ENCODE data around the gene NMT1. TPM values are rescaled to one million over a fixed set of nuclear protein-coding genes. Genes with fewer than 3 reads are reported as not detected.

Gene NMT1
- total RNA-seq, 1 experiment from 2014 or later, result 89.7 TPM

GRCh38 chr17:45149669-45150664, 88.8 kb downstream of the NMT1 start:
- peak; percentile 71 for DNase-seq (ENCODE audit: unreplicated experiment)
- peaks cover 50% of the 10 kb centered on the region for H3K36me3 Mint-ChIP-seq (ENCODE audit: insufficient read depth, unreplicated experiment)

DNA sequence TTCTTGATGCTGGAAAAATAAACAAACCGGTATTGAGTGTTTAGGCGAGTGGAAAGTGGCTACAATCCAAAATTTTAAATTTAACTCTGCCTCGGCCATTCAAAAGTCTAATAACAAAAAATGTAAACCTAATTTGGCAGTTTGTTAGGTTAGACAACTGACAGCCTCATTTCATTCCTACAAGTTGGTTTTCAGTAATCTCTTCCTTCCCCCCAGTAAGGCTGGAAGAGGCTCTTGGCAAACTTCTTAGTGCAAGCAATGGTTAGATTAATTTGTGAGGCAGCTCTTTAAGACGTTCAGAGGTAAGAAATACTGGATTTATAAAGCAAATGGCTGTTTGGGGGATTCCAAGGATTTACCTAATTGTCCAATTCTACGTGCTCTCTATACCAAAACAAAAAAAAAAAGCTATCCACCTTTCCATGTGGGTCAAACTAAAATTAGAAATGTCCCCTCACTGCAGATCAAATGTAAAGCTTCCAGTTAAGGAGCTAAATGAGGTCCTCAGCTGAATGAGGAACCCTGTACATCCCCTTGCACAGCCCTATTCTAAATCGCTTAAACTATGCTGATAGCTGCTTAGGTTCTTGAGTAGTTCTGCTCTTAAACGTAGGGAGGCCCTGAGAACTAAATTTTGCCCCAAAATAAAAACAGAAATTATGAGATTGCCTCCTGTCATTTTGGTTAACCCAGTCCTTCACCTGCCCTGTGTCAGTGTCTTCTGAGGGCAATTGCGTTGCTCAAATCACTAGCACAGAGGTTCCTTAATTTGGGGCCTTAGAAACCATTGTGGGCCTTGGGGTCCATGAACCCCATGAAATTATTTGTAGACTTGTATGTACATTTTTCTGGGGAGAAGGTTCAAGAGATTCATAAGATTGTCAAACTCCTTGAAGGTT, 90.0 kb downstream of the NMT1 start:
- peak overlapping the region; percentile 51 for H3K27ac Mint-ChIP-seq (ENCODE audit: low read depth, unreplicated experiment)
- no peaks in the 10 kb centered on the region for H3K27me3 Mint-ChIP-seq (ENCODE audit: insufficient read depth, unreplicated experiment)
- H3K4me3 Mint-ChIP-seq (ENCODE audit: unreplicated experiment), result peak overlapping the region; percentile 97
- intact Hi-C loops (cut with micrococcal nuclease), result no loop called here
- H3K9me3 Mint-ChIP-seq (ENCODE audit: unreplicated experiment), result no peaks in the 10 kb centered on the region
- H3K4me1 Mint-ChIP-seq (ENCODE audit: insufficient read depth, unreplicated experiment), result peaks cover 21% of the 10 kb centered on the region
- ChIA-PET POLR2A (interaction anchor here (0.6 to 12.7 kb wide), 21 partner anchors 16 to 289 kb away, joined by 3 to 1083 read pairs (median 9); partner anchors contain the start of genes ACBD4, HEXIM2, MAP3K14 and NMT1), CTCF (interaction anchor here (0.6 to 7.5 kb wide), 13 partner anchors 11 to 697 kb away, joined by 3 to 200 read pairs (median 8); partner anchors contain the start of genes ACBD4, HEXIM2 and PLCD3)
- no peak for TF ChIP-seq CTCF (IDR thresholded peaks at IDR 0.05; ENCODE audit: unreplicated experiment)
- DNase-seq (ENCODE audit: unreplicated experiment), result no peak
- no TSS peak for BruUV-seq (replicated peaks)
- peaks cover 56% of the 10 kb centered on the region for H3K36me3 Mint-ChIP-seq (ENCODE audit: insufficient read depth, unreplicated experiment)

More at GRCh38 chr17:45149669-45150664, 88.8 kb downstream of the NMT1 start:
- Mint-ChIP-seq H3K9me3 (ENCODE audit: unreplicated experiment) (no peaks in the 10 kb centered on the region), H3K27me3 (ENCODE audit: insufficient read depth, unreplicated experiment) (no peaks in the 10 kb centered on the region), H3K4me1 (ENCODE audit: insufficient read depth, unreplicated experiment) (peaks cover 23% of the 10 kb centered on the region), H3K4me3 (ENCODE audit: unreplicated experiment) (peak overlapping the region; percentile 97), H3K27ac (ENCODE audit: low read depth, unreplicated experiment) (peak overlapping the region; percentile 100)
- CTCF ChIA-PET, result interaction anchor here (0.6 to 7.5 kb wide), 29 partner anchors 7 to 927 kb away, joined by 3 to 200 read pairs (median 4); partner anchors contain the start of genes ACBD4, HEXIM2 and PLCD3
- POLR2A ChIA-PET, result interaction anchor here (0.6 to 12.7 kb wide), 38 partner anchors 9 to 1135 kb away, joined by 3 to 1083 read pairs (median 6); partner anchors contain the start of genes ACBD4, DCAKD, EFTUD2 and FMNL1
- intact Hi-C loops (cut with micrococcal nuclease), result loop anchor here (1.0 to 5.0 kb wide), 3 partner anchors 15 to 167 kb away; partner anchors contain the start of genes ACBD4 and MAP3K14
- TF ChIP-seq CTCF (IDR thresholded peaks at IDR 0.05; ENCODE audit: unreplicated experiment), result peak; percentile 10
- no TSS peak for BruUV-seq (replicated peaks)

GRCh38 chr17:45155029-45155428, 93.9 kb downstream of the NMT1 start:
- intact Hi-C loops (cut with micrococcal nuclease), result no loop called here
- no peak overlapping the region for H3K4me3 Mint-ChIP-seq (ENCODE audit: unreplicated experiment)
- peaks cover 15% of the 10 kb centered on the region for H3K4me1 Mint-ChIP-seq (ENCODE audit: insufficient read depth, unreplicated experiment)
- H3K27ac Mint-ChIP-seq (ENCODE audit: low read depth, unreplicated experiment), result no peak overlapping the region
- no peak for TF ChIP-seq CTCF (IDR thresholded peaks at IDR 0.05; ENCODE audit: unreplicated experiment)
- H3K9me3 Mint-ChIP-seq (ENCODE audit: unreplicated experiment), result no peaks in the 10 kb centered on the region
- DNase-seq (ENCODE audit: unreplicated experiment), result peak; percentile 61
- H3K36me3 Mint-ChIP-seq (ENCODE audit: insufficient read depth, unreplicated experiment), result peaks cover 42% of the 10 kb centered on the region
- CTCF ChIA-PET, result interaction anchor here (0.6 to 1.9 kb wide), 9 partner anchors 16 to 650 kb away, joined by 3 to 23 read pairs (median 4); partner anchors contain the start of gene ACBD4
- no peaks in the 10 kb centered on the region for H3K27me3 Mint-ChIP-seq (ENCODE audit: insufficient read depth, unreplicated experiment)
- POLR2A ChIA-PET, result interaction anchor here (1.3 to 12.7 kb wide), 4 partner anchors 12 to 52 kb away, joined by 3 to 1083 read pairs (median 202); partner anchors contain the start of genes ACBD4 and HEXIM2
- no TSS peak for BruUV-seq (replicated peaks)
